Erythroblast (primary cell): ENCODE results near the gene PIGA.

ENCODE experiments used
- GATA1 ChIP-seq: IDR thresholded peaks from 2 replicates; pipeline ENCODE4 v1.6.1; 2011; ENCODE audit warnings: low read depth, mild to moderate bottlenecking, control low read depth, low read length, moderate library complexity
- POLR2A ChIP-seq: IDR thresholded peaks from 2 replicates; pipeline ENCODE4 v1.6.1; 2011; ENCODE audit warnings: mild to moderate bottlenecking, low read length

DNA sequence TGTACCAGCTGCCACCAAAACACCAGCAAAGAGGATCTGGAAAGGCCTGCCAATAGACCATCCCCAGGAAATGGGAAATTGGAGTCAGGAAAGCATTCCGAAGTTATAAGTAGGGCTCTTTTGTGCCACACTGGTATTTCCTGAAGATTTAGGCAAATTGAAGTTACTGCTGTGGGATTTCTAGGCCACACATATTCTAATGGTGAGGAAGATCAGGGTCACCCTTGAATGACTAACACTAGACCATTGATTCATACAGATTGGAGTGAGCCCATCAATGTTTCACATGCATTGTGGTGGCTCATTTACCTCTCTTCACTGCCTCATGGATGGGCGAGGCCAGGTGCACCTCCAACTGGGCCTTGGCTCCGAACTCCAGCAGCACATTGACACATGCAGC, 42.5 kb downstream of the PIGA start:
- no peak for TF ChIP-seq POLR2A
- no peak for TF ChIP-seq GATA1
